HepG2 (cell line): ENCODE results near the gene CPEB3. TPM values are rescaled to one million over a fixed set of nuclear protein-coding genes. Genes with fewer than 3 reads are reported as not detected.

ENCODE experiments used
- ARNTL ChIP-seq: sonication (generic); formaldehyde crosslinking; IDR thresholded peaks from 2 replicates; pipeline ENCODE4 v1.4.0; 2020; ENCODE audit warnings: mild to moderate bottlenecking, missing genetic modification reagents
- FOXM1 ChIP-seq: sonication (generic); formaldehyde crosslinking; IDR thresholded peaks from 2 replicates; pipeline ENCODE4 v1.5.0; 2020; ENCODE audit warnings: missing genetic modification reagents
- HES4 ChIP-seq: sonication (generic); formaldehyde crosslinking; IDR thresholded peaks from 2 replicates; pipeline ENCODE4 v1.9.0; 2021; ENCODE audit warnings: mild to moderate bottlenecking, missing genetic modification reagents, borderline replicate concordance
- HOXA9 ChIP-seq: sonication (generic); formaldehyde crosslinking; IDR thresholded peaks from 2 replicates; pipeline ENCODE4 v1.8.1; 2022; ENCODE audit warnings: missing genetic modification reagents, mild to moderate bottlenecking, moderate library complexity, borderline replicate concordance
- MED1 ChIP-seq: sonication (generic); formaldehyde crosslinking; IDR thresholded peaks from 2 replicates; pipeline ENCODE4 v1.4.0; 2020; ENCODE audit warnings: missing genetic modification reagents
- MTA1 ChIP-seq: sonication (generic); formaldehyde crosslinking; IDR thresholded peaks from 2 replicates; pipeline ENCODE4 v1.4.0; 2020; ENCODE audit warnings: missing genetic modification reagents, mild to moderate bottlenecking, borderline replicate concordance
- MTF1 ChIP-seq: sonication (generic); formaldehyde crosslinking; IDR thresholded peaks from 2 replicates; pipeline ENCODE4 v1.5.0; 2020; ENCODE audit warnings: missing genetic modification reagents
- NFKB2 ChIP-seq: sonication (generic); formaldehyde crosslinking; IDR thresholded peaks from 2 replicates; pipeline ENCODE4 v1.4.0; 2020; ENCODE audit warnings: missing genetic modification reagents, borderline replicate concordance
- PCBP2 ChIP-seq: fragments of 200-400 bp; formaldehyde crosslinking; optimal IDR thresholded peaks from 2 replicates; pipeline ENCODE3; 2018; ENCODE audit warnings: low read length, low read depth; ENCODE audit not compliant: poor library complexity, severe bottlenecking
- POGZ ChIP-seq: sonication (generic); formaldehyde crosslinking; IDR thresholded peaks from 2 replicates; pipeline ENCODE4 v1.4.0; 2020; ENCODE audit warnings: mild to moderate bottlenecking, missing genetic modification reagents
- SMYD3 ChIP-seq: sonication (generic); formaldehyde crosslinking; IDR thresholded peaks from 2 replicates; pipeline ENCODE4 v1.8.1; 2023; ENCODE audit warnings: mild to moderate bottlenecking, missing genetic modification reagents
- SP2 ChIP-seq: sonication (generic); formaldehyde crosslinking; IDR thresholded peaks from 2 replicates; pipeline ENCODE4 v1.5.1; 2020; ENCODE audit warnings: mild to moderate bottlenecking, missing genetic modification reagents
- SP4 ChIP-seq: sonication (generic); formaldehyde crosslinking; IDR thresholded peaks from 2 replicates; pipeline ENCODE4 v1.8.1; 2023; ENCODE audit warnings: mild to moderate bottlenecking, missing genetic modification reagents
- SP5 ChIP-seq: IDR thresholded peaks from 2 replicates; pipeline ENCODE4 v1.6.1; 2016; ENCODE audit warnings: low read depth, borderline replicate concordance
- SRSF1 ChIP-seq: fragments of 200-400 bp; formaldehyde crosslinking; optimal IDR thresholded peaks from 2 replicates; pipeline ENCODE3; 2017; ENCODE audit warnings: mild to moderate bottlenecking, low read depth, low read length, moderate library complexity
- ZFP36L2 ChIP-seq: sonication (generic); formaldehyde crosslinking; IDR thresholded peaks from 2 replicates; pipeline ENCODE4 v1.4.0; 2020; ENCODE audit warnings: missing genetic modification reagents
- ZFP82 ChIP-seq: sonication (generic); formaldehyde crosslinking; IDR thresholded peaks from 2 replicates; pipeline ENCODE4 v1.5.1; 2020; ENCODE audit warnings: mild to moderate bottlenecking, missing genetic modification reagents, borderline replicate concordance
- ZKSCAN5 ChIP-seq: sonication (generic); formaldehyde crosslinking; IDR thresholded peaks from 2 replicates; pipeline ENCODE4 v1.5.1; 2020; ENCODE audit warnings: mild to moderate bottlenecking, missing genetic modification reagents
- ZNF7 ChIP-seq: IDR thresholded peaks from 2 replicates; pipeline ENCODE4 v1.6.1; 2016; ENCODE audit warnings: missing biosample characterization, missing genetic modification reagents
- ZNF800 ChIP-seq: sonication (generic); formaldehyde crosslinking; IDR thresholded peaks from 2 replicates; pipeline ENCODE4 v1.4.0; 2020; ENCODE audit warnings: missing genetic modification reagents
- polyA plus RNA-seq, 8 experiments: library from polyadenylated mRNA; depleted of rRNA in 3 of 8; stranded (reverse) in 7 of 8; unstranded in 1 of 8; fragments of >200 nt; fragmentation: Illumina TruSeq in 4 of 8; extraction: Trizol in 4 of 8; gene quantifications; 2 replicates each; pipeline versions ENCODE4 v1.2.1 to v1.2.3, GENCODE V29; 2011 to 2016; ENCODE audit warnings: low read depth in 4 of 8, missing spikeins in 1 of 8, mixed read lengths in 1 of 8; ENCODE audit not compliant: insufficient read depth in 1 of 8
- total RNA-seq, 5 experiments: library from RNA; depleted of rRNA; stranded (reverse); fragments of >200 nt; fragmentation: Illumina TruSeq; extraction: Trizol; gene quantifications; 2 replicates each; pipeline ENCODE4 v1.2.3, GENCODE V29; 2016; ENCODE audit warnings: low read depth in 1 of 5
- TF ChIP-seq, protein P1 (sequence below): sonication (generic); formaldehyde crosslinking; IDR thresholded peaks from 2 replicates; pipeline ENCODE4 v1.8.1; 2023; ENCODE audit warnings: mild to moderate bottlenecking, missing genetic modification reagents
- TF ChIP-seq, protein P2 (sequence below): sonication (generic); formaldehyde crosslinking; conservative IDR thresholded peaks from 2 replicates; pipeline ENCODE4 v1.4.0; 2020; ENCODE audit warnings: mild to moderate bottlenecking, missing genetic modification reagents, moderate library complexity
- TF ChIP-seq, protein P3 (sequence below): sonication (generic); formaldehyde crosslinking; IDR thresholded peaks from 2 replicates; pipeline ENCODE4 v1.8.0; 2022; ENCODE audit warnings: mild to moderate bottlenecking, missing genetic modification reagents, borderline replicate concordance

Gene CPEB3
- total and polyA plus RNA-seq, 2 of the 13 experiments (the other 11 are each of a cell fraction or from before 2014, with no cell fraction given): 0.66 to 0.70 TPM

DNA sequence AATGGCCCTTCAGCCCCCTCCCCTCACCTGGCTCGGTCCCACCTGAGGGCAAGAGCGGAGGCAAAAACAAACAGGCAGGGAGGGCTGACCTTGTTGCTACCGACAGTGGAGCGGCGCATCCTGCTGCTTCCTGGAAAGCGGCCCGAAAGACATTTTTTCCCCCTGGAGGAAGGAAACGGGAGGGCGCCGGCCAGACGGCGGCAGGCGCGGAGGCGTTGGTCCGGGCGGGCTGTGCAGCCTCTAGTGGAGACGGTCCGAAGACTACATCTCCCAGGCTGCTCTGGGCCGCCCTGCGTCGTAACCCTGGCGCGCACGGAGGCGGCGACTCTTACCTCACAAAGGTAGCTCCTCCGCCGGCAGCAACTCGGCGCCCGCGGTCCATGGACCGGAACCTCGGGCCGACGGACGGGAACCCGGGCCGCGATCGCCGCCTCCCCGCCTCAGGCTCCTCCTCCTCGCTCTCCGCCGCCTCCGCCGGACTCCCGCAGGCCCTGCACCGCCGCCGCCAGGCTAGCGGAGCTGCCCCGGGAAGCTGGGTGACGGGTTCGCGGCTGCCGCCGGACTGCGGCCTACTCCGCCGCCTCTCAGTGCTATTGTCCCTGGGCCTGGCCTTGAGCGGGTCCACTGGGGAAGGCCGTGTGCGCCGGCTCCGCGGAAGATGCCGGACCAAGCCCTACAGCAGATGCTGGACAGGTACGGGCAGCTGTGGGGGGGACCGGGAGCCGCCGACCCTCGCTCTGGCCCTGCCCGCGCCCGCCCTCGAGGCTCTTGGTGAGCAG is at the start of gene CPEB3, which contains the start of gene MARCHF5 (continued):
- TF ChIP-seq ZNF800 (no peak), NFKB2 (CRISPR knock-in tag) (peak; percentile 87; the same call in 1 of the 2 replicates), HES4 (CRISPR knock-in tag) (peak; percentile 75), SRSF1 (peak; percentile 31), ZKSCAN5 (CRISPR knock-in tag) (no peak), ZFP82 (CRISPR knock-in tag) (no peak), SP5 (CRISPR knock-in tag) (no peak; the same call in 1 of the 2 replicates), ZNF7 (no peak), SP2 (CRISPR knock-in tag) (peak; percentile 43; the same call in 1 of the 2 replicates), ARNTL (CRISPR knock-in tag) (peak; percentile 65), SP4 (CRISPR knock-in tag) (peak; percentile 79), HOXA9 (CRISPR knock-in tag) (no peak), MTA1 (peak; percentile 76; the same call in 1 of the 2 replicates), ZFP36L2 (CRISPR knock-in tag) (no peak), MED1 (CRISPR knock-in tag) (peak; percentile 56; the same call in 1 of the 2 replicates), POGZ (peak; percentile 91), SMYD3 (CRISPR knock-in tag) (peak; percentile 75; the same call in 1 of the 2 replicates), FOXM1 (CRISPR knock-in tag) (no peak), MTF1 (CRISPR knock-in tag) (no peak), PCBP2 (no peak)
- TF ChIP-seq, protein P1, sequence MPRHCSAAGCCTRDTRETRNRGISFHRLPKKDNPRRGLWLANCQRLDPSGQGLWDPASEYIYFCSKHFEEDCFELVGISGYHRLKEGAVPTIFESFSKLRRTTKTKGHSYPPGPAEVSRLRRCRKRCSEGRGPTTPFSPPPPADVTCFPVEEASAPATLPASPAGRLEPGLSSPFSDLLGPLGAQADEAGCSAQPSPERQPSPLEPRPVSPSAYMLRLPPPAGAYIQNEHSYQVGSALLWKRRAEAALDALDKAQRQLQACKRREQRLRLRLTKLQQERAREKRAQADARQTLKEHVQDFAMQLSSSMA (CRISPR knock-in tag): peak; percentile 81
- TF ChIP-seq, protein P2, sequence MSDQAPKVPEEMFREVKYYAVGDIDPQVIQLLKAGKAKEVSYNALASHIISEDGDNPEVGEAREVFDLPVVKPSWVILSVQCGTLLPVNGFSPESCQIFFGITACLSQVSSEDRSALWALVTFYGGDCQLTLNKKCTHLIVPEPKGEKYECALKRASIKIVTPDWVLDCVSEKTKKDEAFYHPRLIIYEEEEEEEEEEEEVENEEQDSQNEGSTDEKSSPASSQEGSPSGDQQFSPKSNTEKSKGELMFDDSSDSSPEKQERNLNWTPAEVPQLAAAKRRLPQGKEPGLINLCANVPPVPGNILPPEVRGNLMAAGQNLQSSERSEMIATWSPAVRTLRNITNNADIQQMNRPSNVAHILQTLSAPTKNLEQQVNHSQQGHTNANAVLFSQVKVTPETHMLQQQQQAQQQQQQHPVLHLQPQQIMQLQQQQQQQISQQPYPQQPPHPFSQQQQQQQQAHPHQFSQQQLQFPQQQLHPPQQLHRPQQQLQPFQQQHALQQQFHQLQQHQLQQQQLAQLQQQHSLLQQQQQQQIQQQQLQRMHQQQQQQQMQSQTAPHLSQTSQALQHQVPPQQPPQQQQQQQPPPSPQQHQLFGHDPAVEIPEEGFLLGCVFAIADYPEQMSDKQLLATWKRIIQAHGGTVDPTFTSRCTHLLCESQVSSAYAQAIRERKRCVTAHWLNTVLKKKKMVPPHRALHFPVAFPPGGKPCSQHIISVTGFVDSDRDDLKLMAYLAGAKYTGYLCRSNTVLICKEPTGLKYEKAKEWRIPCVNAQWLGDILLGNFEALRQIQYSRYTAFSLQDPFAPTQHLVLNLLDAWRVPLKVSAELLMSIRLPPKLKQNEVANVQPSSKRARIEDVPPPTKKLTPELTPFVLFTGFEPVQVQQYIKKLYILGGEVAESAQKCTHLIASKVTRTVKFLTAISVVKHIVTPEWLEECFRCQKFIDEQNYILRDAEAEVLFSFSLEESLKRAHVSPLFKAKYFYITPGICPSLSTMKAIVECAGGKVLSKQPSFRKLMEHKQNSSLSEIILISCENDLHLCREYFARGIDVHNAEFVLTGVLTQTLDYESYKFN (CRISPR knock-in tag): peak; percentile 61
- TF ChIP-seq, protein P3, sequence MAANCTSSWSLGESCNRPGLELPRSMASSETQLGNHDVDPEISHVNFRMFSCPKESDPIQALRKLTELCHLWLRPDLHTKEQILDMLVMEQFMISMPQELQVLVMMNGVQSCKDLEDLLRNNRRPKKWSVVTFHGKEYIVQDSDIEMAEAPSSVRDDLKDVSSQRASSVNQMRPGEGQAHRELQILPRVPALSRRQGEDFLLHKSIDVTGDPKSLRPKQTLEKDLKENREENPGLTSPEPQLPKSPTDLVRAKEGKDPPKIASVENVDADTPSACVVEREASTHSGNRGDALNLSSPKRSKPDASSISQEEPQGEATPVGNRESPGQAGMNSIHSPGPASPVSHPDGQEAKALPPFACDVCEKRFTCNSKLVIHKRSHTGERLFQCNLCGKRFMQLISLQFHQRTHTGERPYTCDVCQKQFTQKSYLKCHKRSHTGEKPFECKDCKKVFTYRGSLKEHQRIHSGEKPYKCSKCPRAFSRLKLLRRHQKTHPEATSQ (CRISPR knock-in tag): peak; percentile 93
